Coronary artery (tissue), 2 donors: ENCODE measurements around the gene PRUNE2.

Source experiments
- DNase-seq: peaks from one replicate; pipeline ENCODE4 v3.0.0-alpha.2; 2017; ENCODE audit warnings: low spot score
- H3K27ac ChIP-seq, 2 donors: fragments of 200-600 bp; sonication (generic); one replicate each; pipeline ENCODE4 v1.5.1; 2016 to 2019
- H3K4me3 ChIP-seq: fragments of 200-600 bp; sonication (generic); 2 replicates; pipeline ENCODE4 v1.5.1; 2016; ENCODE audit warnings: mild to moderate bottlenecking, moderate library complexity
- TF ChIP-seq, protein P1 (sequence below): fragments of 200-600 bp; sonication (generic); IDR thresholded peaks from one replicate; pipeline ENCODE4 v1.5.1; 2019; ENCODE audit warnings: antibody characterized with exemption

The PRUNE2 gene

GRCh38 chr9:76732341-76732958 lies 173.5 kb downstream of the PRUNE2 start:
- Histone ChIP-seq H3K4me3 (no peak overlapping the region), H3K27ac (no peak overlapping the region)
- no peak for DNase-seq
- TF ChIP-seq, protein P1, sequence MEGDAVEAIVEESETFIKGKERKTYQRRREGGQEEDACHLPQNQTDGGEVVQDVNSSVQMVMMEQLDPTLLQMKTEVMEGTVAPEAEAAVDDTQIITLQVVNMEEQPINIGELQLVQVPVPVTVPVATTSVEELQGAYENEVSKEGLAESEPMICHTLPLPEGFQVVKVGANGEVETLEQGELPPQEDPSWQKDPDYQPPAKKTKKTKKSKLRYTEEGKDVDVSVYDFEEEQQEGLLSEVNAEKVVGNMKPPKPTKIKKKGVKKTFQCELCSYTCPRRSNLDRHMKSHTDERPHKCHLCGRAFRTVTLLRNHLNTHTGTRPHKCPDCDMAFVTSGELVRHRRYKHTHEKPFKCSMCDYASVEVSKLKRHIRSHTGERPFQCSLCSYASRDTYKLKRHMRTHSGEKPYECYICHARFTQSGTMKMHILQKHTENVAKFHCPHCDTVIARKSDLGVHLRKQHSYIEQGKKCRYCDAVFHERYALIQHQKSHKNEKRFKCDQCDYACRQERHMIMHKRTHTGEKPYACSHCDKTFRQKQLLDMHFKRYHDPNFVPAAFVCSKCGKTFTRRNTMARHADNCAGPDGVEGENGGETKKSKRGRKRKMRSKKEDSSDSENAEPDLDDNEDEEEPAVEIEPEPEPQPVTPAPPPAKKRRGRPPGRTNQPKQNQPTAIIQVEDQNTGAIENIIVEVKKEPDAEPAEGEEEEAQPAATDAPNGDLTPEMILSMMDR, result no peak

DNA sequence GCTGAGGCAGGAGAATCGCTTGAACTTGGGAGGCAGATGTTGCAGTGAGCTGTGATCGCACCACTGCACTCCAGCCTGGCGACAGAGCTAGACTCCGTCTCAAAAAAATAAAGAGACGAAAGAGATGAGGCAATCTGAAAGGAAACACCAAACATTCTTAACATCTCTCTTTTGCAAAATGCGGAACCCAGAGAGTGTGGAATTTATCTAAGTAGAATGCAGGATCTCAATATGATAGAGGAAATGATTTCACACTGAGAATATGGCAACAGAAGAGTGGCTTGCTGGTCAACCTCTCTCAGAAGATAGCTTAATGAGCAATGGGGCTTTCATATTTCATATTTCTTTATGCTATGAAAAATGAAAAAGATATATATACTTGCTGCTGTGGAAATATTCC lies 175.1 kb downstream of the PRUNE2 start:
- DNase-seq, result no peak
- Histone ChIP-seq H3K27ac (no peak overlapping the region), H3K4me3 (no peak overlapping the region)
- TF ChIP-seq, protein P1, result no peak

- TF ChIP-seq, protein P1, result no peak
- Histone ChIP-seq H3K27ac (no peak overlapping the region), H3K4me3 (no peak overlapping the region)
- no peak for DNase-seq
Measured at GRCh38 chr9:76729980-76730737, 175.8 kb downstream of the PRUNE2 start.

- no peak overlapping the region for H3K4me3 ChIP-seq
- no peak for DNase-seq
- TF ChIP-seq, protein P1, result no peak
- no peak overlapping the region for H3K27ac ChIP-seq
Measured at GRCh38 chr9:76729116-76729515, 176.8 kb downstream of the PRUNE2 start.

GRCh38 chr9:76725885-76726284 lies 180.0 kb downstream of the PRUNE2 start:
- TF ChIP-seq, protein P1, result no peak
- H3K27ac ChIP-seq, result no peak overlapping the region
- H3K4me3 ChIP-seq, result no peak overlapping the region
- DNase-seq, result no peak

GRCh38 chr9:76725011-76725546 lies 180.8 kb downstream of the PRUNE2 start:
- Histone ChIP-seq H3K27ac (no peak overlapping the region), H3K4me3 (no peak overlapping the region)
- TF ChIP-seq, protein P1, result no peak
- DNase-seq, result no peak

DNA sequence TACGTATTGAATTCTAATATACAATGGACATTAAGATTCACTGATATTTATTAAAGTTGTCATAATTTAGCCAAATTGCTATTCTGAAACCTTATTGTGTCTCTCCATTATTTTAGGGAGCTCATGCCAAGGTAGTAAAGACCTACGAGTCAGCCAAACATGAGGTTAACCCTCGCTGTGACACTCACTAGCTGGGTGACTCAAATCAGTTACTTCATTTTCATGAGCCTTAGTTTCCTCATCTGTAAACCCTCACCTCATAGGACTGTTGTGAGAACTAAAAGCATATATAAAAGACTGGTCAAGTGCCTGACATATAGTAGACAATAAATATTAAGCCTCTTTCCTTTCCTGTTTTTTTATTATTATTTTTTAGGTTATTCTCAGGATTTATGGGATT lies 185.7 kb downstream of the PRUNE2 start:
- Histone ChIP-seq H3K4me3 (no peak overlapping the region), H3K27ac (no peak overlapping the region)
- TF ChIP-seq, protein P1, result no peak
- DNase-seq, result no peak
